Fibroblast of lung (primary cell): Measurements from ENCODE around the gene DENND6B.

ENCODE experiments used
- EZH2 ChIP-seq: IDR thresholded peaks from 2 replicates; pipeline ENCODE4 v1.5.1; 2012; ENCODE audit warnings: low read length, control low read depth, mild to moderate bottlenecking; ENCODE audit errors: missing control alignments
- TF ChIP-seq, protein P1 (sequence below), 2 donors: IDR thresholded peaks in 1 of 2; conservative IDR thresholded peaks in 1 of 2; 1 replicate in 1 of 2; 2 replicates in 1 of 2; pipeline ENCODE4 v1.5.1; 2011 to 2012; ENCODE audit warnings: low read length in 2 of 2, control low read depth in 1 of 2, inconsistent platforms in 1 of 2, low read depth in 1 of 2, mild to moderate bottlenecking in 1 of 2

DNA sequence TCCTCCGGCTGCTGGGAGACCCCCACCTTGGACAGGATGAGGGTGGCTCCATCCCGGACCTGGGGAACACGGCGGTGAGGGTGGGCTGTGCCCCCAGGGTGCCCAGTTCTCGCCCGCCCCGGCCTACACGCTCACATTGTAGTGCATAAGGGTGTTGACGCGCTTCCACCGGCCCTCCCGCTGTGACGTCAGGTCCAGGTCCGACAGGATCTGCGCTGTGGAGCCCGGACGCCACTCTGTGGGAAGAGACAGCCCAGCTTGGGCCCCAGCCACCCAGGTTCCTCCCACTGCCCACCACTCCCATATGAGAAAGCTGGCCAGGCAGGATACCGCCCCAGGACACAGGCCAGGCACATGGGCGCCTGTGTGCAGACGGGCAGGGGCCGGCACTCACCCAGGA, 48.4 kb downstream of the DENND6B start:
- TF ChIP-seq, protein P1, sequence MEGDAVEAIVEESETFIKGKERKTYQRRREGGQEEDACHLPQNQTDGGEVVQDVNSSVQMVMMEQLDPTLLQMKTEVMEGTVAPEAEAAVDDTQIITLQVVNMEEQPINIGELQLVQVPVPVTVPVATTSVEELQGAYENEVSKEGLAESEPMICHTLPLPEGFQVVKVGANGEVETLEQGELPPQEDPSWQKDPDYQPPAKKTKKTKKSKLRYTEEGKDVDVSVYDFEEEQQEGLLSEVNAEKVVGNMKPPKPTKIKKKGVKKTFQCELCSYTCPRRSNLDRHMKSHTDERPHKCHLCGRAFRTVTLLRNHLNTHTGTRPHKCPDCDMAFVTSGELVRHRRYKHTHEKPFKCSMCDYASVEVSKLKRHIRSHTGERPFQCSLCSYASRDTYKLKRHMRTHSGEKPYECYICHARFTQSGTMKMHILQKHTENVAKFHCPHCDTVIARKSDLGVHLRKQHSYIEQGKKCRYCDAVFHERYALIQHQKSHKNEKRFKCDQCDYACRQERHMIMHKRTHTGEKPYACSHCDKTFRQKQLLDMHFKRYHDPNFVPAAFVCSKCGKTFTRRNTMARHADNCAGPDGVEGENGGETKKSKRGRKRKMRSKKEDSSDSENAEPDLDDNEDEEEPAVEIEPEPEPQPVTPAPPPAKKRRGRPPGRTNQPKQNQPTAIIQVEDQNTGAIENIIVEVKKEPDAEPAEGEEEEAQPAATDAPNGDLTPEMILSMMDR (conservative IDR thresholded peaks at IDR 0.05 in 1 of 2, IDR thresholded peaks at IDR 0.05 in 1 of 2; ENCODE audit: low read depth in 1 of 2, low read length in 2 of 2): no peak
- TF ChIP-seq EZH2: no peak
